Fibroblast of villous mesenchyme (primary cell): ENCODE measurements around the gene CELSR1. TPM values are rescaled to one million over a fixed set of nuclear protein-coding genes. Genes with fewer than 3 reads are reported as not detected.

Source experiments
- DNase-seq: peaks from one replicate; pipeline ENCODE4 v3.0.0-alpha.2; 2010; ENCODE audit warnings: low read depth
- H3K4me3 ChIP-seq: 2 replicates; pipeline ENCODE4 v1.5.1; 2011; ENCODE audit warnings: low read depth, mild to moderate bottlenecking, low read length
- total RNA-seq: library from RNA; depleted of rRNA; stranded (reverse); fragments of >200 nt; gene quantifications from 2 replicates; pipeline ENCODE4 v1.2.3, GENCODE V29; 2012
- TF ChIP-seq, protein P1 (sequence below): IDR thresholded peaks from 2 replicates; pipeline ENCODE4 v1.5.1; 2012; ENCODE audit warnings: low read depth, mild to moderate bottlenecking, low read length; ENCODE audit not compliant: insufficient read depth

The CELSR1 gene
- total RNA-seq, 1 donor = 1.7 TPM

DNA sequence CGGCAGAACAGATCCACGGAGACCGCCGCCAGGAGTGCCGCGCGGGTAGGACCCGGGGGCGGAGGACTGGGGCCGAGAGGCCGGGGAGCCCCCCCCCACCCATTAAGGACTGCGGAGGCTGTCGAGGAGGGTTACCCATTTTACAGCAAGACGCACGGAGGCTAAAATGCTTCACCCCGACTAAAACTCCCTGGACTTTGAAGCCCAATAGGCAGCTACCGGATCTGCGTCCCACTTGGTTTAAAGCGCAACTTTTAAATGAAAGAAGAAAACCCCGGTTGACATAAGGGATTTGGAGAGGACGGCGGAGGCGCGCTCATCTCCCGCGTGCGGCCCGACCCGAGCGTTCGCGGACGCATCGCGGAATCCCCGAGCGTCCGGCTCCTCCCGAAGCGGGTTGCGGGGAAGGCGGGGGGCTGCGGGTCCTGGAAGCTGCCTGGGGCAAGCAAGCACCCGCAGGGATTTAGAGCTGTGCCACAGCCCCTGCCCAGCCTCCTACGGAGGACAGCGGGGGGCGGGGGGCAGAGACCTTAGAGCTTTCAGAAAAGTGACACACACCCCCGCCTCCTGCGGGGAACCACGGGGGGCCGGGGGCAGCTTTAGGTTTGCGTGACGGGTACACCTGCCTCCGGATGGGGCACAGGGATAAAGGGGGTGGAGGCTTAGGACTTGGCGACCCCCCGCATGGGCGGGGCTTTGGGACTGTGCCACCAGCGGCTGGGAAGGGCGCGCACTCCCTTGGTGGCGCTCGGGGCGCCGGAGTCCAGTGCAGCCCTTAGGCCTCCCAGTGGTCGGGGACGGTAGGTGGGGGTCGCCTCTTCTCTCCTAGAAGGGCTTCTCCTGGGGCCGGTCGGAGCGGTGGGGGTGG lies 760 bp upstream of the CELSR1 start:
- TF ChIP-seq, protein P1, sequence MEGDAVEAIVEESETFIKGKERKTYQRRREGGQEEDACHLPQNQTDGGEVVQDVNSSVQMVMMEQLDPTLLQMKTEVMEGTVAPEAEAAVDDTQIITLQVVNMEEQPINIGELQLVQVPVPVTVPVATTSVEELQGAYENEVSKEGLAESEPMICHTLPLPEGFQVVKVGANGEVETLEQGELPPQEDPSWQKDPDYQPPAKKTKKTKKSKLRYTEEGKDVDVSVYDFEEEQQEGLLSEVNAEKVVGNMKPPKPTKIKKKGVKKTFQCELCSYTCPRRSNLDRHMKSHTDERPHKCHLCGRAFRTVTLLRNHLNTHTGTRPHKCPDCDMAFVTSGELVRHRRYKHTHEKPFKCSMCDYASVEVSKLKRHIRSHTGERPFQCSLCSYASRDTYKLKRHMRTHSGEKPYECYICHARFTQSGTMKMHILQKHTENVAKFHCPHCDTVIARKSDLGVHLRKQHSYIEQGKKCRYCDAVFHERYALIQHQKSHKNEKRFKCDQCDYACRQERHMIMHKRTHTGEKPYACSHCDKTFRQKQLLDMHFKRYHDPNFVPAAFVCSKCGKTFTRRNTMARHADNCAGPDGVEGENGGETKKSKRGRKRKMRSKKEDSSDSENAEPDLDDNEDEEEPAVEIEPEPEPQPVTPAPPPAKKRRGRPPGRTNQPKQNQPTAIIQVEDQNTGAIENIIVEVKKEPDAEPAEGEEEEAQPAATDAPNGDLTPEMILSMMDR = no peak
- peak; percentile 24 for DNase-seq
- peak overlapping the region; percentile 35 for H3K4me3 ChIP-seq

GRCh38 chr22:46536537-46537224 lies 739 bp downstream of the CELSR1 start:
- no peak for DNase-seq
- no peak overlapping the region for H3K4me3 ChIP-seq
- TF ChIP-seq, protein P1 = no peak

DNA sequence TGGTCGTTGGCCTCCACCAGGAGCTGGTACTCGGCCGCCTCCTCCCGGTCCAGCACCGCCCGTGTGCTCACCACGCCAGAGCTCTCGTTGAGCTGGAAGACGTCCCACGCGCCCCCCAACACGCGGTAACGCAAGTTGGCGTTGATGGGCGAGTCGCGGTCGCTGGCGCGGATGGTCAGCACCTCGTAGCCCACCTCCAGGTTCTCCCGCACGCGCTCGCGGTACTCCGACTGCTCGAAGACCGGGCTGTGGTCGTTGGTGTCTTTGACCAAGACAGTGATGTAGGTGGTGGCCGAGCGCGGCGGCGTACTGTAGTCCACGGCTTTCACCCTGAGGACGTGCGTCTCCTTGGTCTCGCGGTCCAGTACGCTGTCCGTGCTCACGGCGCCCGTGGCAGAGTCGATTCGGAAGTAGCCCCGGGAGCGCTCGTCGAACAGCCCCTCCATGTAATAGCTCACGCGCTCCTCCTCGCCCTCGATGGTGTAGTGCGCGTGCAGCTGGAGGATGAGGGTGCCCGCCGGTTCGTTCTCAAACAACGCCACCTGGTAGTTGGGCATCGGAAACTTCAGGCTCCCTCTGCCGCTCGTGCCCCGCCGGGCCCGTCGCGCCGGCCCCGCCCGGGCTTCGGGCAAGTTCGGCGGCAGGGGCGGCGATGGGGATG lies 1.4 kb downstream of the CELSR1 start:
- no peak for DNase-seq
- TF ChIP-seq, protein P1 = no peak
- H3K4me3 ChIP-seq = no peak overlapping the region

DNA sequence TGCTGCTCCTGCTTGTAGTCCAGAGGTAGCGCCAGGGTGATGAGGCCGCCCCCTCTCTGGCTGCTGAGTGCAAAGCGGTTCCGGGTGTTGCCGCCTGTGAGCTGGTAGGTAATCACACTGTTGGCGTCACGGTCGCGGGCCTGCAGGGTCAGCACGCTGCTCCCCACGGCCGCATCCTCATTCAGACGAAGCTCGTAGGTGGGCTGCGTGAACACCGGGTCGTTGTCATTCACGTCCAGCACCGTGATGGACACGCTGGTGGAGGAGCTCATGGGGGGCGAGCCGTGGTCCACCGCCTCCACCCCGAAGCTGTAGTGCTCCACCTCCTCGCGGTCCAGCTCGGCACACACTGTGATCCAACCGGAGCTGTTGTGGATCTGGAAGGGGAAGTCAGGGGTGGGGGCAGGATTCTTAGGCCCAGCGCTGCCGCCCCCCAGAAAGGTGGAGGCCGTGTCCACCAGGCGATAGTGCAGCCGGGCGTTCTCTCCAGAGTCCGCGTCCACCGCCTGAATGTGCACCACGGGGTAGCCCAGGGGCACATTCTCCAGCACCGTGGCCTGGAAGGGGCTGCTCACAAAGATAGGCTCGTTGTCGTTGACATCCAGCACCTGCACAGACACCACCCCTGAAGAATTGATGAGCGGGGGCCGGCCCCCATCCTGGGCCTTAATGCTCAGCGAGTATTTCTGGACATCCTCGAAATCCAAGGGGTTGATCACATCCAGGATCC lies 2.4 kb downstream of the CELSR1 start:
- TF ChIP-seq, protein P1 = no peak
- no peak for DNase-seq
- no peak overlapping the region for H3K4me3 ChIP-seq

GRCh38 chr22:46534177-46534776 lies 3.1 kb downstream of the CELSR1 start:
- TF ChIP-seq, protein P1 = no peak
- no peak for DNase-seq
- H3K4me3 ChIP-seq = no peak overlapping the region
